ENCODE measurements around the gene ZMYM2. TPM values are rescaled to one million over a fixed set of nuclear protein-coding genes. Genes with fewer than 3 reads are reported as not detected.

ZMYM2 gene
- total RNA-seq, 2 donors from 2014 or later = 94.2 to 102 TPM

DNA sequence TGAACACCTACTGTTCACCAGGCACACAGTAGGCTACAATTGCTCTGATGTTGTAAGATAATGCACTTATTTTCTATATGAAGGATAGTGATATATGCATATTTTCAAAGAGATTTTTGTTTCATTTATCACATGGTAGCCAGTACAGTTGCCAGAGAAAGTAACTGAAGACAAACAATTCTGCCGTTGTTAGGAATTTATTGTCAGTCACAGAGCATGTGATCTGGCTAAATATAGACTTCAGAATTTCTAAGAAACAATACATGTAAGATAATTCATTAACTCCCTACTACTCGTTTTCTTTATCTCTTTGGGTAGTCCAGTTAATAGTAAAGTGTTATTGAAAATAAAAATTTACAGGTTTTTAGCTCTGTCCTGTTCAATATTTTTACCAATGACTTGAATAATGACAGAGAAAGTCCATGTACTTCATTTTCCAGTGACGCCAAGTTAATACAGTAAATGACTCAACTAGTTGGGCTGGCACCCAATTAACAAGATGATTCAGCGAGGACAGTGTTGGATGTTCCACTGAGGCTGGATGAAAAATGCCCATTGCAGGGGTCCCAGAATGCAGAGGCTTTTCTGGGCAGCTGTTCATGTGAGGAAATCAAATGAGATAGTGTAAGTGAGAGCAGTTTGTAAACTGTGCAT lies 166.7 kb downstream of the ZMYM2 start:
- TF ChIP-seq, protein P1, sequence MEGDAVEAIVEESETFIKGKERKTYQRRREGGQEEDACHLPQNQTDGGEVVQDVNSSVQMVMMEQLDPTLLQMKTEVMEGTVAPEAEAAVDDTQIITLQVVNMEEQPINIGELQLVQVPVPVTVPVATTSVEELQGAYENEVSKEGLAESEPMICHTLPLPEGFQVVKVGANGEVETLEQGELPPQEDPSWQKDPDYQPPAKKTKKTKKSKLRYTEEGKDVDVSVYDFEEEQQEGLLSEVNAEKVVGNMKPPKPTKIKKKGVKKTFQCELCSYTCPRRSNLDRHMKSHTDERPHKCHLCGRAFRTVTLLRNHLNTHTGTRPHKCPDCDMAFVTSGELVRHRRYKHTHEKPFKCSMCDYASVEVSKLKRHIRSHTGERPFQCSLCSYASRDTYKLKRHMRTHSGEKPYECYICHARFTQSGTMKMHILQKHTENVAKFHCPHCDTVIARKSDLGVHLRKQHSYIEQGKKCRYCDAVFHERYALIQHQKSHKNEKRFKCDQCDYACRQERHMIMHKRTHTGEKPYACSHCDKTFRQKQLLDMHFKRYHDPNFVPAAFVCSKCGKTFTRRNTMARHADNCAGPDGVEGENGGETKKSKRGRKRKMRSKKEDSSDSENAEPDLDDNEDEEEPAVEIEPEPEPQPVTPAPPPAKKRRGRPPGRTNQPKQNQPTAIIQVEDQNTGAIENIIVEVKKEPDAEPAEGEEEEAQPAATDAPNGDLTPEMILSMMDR (IDR thresholded peaks at IDR 0.05) = no peak
- Histone ChIP-seq H3K9me3 (no peaks in the 10 kb centered on the region), H3K27ac (no peak overlapping the region), H3K36me3 (no peaks in the 10 kb centered on the region), H3K4me1 (ENCODE audit: control insufficient read depth in 1 of 2, low read depth in 2 of 2) (peaks cover 6 to 28% of the 10 kb centered on the region in 2 donors), H3K4me3 (no peak overlapping the region), H3K27me3 (replicated peaks; ENCODE audit: insufficient read depth) (no peaks in the 10 kb centered on the region)
- DNase-seq (ENCODE audit: low spot score) (no peak), ATAC-seq (ENCODE audit: insufficient number of reproducible peaks, low FRiP score, low read depth) (no peak)

DNA sequence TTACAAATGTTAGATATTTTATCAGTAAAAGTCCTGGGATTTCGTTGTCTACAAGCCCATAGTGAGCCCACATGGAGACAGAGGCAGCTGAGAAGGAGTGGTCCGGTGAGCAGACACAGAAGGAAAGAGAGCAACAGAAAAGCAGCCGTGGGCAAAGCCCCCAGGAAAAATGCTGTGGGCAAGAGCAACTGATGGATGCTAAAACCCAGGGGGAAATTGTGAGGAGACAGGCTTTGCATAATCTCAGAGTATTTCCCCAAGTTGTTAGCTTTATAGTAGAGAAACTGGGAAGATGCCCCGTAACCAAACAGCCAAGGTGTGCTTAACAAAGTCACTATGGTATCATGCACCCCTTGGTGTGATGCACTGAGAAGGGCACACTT lies 167.2 kb downstream of the ZMYM2 start:
- DNase-seq (ENCODE audit: low spot score) = no peak
- no peak overlapping the region for H3K27ac ChIP-seq
- ATAC-seq (ENCODE audit: insufficient number of reproducible peaks, low FRiP score, low read depth) = no peak

DNA sequence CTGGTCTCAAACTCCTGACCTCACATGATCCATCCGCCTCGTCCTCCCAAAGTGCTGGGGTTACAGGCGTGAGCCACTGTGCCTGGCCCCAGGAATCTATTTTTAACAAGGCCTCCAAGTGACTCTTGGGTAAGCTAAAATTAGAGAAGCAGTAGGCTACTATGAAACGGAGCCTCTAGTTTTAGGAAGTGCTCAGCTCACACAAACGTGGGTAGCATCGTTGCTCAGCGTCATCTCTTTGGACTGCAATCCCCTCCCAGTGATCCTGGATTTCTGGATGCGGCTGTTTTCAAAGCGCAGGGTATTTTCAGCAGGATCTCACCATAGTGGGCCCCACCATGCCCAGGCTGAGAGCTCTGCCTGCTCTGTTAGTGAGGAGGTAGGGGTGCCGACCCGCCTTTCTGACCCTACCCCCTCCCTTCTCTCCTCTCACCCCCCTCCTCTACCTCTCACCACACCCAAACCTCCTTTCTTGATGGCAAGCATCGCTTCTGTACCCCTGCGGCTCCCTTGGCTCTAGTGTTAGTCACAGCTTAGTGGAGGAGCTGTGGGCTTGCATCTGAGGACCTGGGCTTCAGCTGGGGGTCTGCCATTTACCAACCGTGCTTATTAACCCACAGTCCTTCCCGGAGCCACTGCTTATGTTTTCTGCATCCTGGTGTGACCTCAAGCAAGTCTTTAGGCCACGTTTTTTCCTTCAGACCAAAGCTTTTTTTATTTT lies 168.2 kb downstream of the ZMYM2 start:
- TF ChIP-seq, protein P1 (IDR thresholded peaks at IDR 0.05) = no peak
- no peak for DNase-seq (ENCODE audit: low spot score)
- Histone ChIP-seq H3K4me1 (ENCODE audit: control insufficient read depth in 1 of 2, low read depth in 2 of 2) (peaks cover 6 to 27% of the 10 kb centered on the region in 2 donors), H3K4me3 (no peak overlapping the region), H3K36me3 (no peaks in the 10 kb centered on the region), H3K27ac (peak overlapping the region in 1 of 2 donors; percentile 39), H3K9me3 (no peaks in the 10 kb centered on the region), H3K27me3 (replicated peaks; ENCODE audit: insufficient read depth) (no peaks in the 10 kb centered on the region)
- no peak for ATAC-seq (ENCODE audit: insufficient number of reproducible peaks, low FRiP score, low read depth)

More for the DNA sequence above, 167.2 kb downstream of the ZMYM2 start:
- peaks cover 6 to 27% of the 10 kb centered on the region in 2 donors for H3K4me1 ChIP-seq (ENCODE audit: control insufficient read depth in 1 of 2, low read depth in 2 of 2)
- TF ChIP-seq, protein P1 (IDR thresholded peaks at IDR 0.05) = no peak
- no peaks in the 10 kb centered on the region for H3K9me3 ChIP-seq
- no peak overlapping the region for H3K4me3 ChIP-seq
- no peaks in the 10 kb centered on the region for H3K27me3 ChIP-seq (replicated peaks; ENCODE audit: insufficient read depth)
- H3K36me3 ChIP-seq = no peaks in the 10 kb centered on the region

DNA sequence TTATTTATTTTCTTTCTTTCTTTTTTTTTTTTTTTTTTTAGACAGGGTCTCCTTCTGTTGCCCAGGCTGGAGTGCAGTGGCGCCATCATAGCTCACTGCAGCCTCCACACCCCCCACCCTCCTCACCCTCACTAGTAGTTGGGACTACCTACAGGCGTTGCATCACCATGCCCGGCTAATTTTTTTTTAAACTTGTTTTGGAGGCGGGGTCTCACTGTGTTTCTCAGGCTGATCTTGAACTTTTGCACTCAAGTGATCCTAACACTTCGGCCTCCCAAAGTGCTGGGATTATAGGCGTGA lies 168.7 kb downstream of the ZMYM2 start:
- TF ChIP-seq, protein P1 (IDR thresholded peaks at IDR 0.05) = no peak
- no peaks in the 10 kb centered on the region for H3K9me3 ChIP-seq
- no peaks in the 10 kb centered on the region for H3K27me3 ChIP-seq (replicated peaks; ENCODE audit: insufficient read depth)
- peak overlapping the region; percentile 97 for H3K4me3 ChIP-seq
- H3K36me3 ChIP-seq = no peaks in the 10 kb centered on the region
- peak overlapping the region; percentile 65 to 90 for H3K27ac ChIP-seq
- no peak for DNase-seq (ENCODE audit: low spot score)
- H3K4me1 ChIP-seq (ENCODE audit: control insufficient read depth in 1 of 2, low read depth in 2 of 2) = peaks cover 6 to 27% of the 10 kb centered on the region in 2 donors
- ATAC-seq (ENCODE audit: insufficient number of reproducible peaks, low FRiP score, low read depth) = peak; percentile 1

DNA sequence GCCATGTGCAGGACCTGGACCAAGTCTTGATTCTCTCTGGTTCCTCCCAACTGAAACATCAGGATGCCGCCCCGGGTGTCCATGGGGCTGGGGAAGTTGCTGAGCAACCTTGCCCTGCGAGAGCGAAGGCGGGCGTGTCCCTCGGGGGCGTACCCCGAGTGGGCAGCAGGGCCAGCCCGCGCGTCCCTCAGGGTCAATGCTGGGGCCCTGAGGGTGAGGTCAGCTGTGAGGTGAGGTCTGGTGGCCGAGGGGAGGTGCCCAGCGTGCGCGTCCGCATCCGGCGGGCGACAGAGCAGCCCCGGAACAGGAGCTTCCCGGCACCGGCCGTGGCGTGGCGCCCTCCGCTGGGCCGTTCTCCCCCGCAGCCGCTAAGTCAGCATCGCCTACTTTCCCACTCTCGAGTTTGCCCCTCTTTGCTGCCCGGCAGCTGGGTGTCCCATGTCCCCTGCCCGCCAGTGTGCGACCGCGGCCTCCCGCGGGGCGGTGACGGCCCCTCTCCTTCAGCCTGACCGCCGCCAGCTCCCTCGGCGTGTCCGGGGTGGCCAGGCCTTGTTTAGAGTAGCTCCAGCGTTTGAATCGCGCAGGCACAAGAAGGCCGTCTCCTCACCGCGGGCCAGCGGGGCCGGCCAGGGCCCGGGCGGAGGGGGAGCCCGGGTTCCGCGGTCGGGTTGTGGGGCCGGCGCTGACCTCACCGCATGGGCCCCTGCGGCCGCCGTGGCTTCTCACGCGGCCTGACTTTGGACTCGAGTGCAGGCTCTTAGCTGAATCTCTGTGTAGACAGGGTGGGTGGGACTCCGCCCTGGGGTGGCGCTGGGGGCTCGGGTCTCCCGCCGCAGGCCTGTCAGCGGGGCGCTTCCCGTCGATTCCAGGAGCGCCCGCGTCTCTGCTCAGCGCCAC lies 169.3 kb downstream of the ZMYM2 start:
- Histone ChIP-seq H3K4me1 (ENCODE audit: control insufficient read depth in 1 of 2, low read depth in 2 of 2) (peaks cover 6 to 27% of the 10 kb centered on the region in 2 donors), H3K27me3 (replicated peaks; ENCODE audit: insufficient read depth) (no peaks in the 10 kb centered on the region), H3K4me3 (peak overlapping the region; percentile 97), H3K36me3 (no peaks in the 10 kb centered on the region), H3K27ac (peak overlapping the region; percentile 65 to 90), H3K9me3 (no peaks in the 10 kb centered on the region)
- TF ChIP-seq, protein P1 (IDR thresholded peaks at IDR 0.05) = peak; percentile 44
- DNase-seq (ENCODE audit: low spot score) = no peak
- ATAC-seq (ENCODE audit: insufficient number of reproducible peaks, low FRiP score, low read depth) = peak; percentile 75
